ENCODE measurements around the gene UTP15.

- no peak for TF ChIP-seq CTCF (IDR thresholded peaks at IDR 0.05)
- no peak for TF ChIP-seq ZFX (IDR thresholded peaks at IDR 0.05; ENCODE audit: borderline replicate concordance)
Measured at GRCh38 chr5:73558950-73559349, 6.6 kb upstream of the UTP15 start.

All from 22Rv1 (cell line).